Hepatocyte (in vitro differentiated cells): ENCODE data around the gene NPHP4.

ENCODE experiments used
- CTCF ChIP-seq: fragments of 200-600 bp; sonication (generic); IDR thresholded peaks from 2 replicates; pipeline ENCODE4 v1.5.1; 2016; ENCODE audit warnings: antibody characterized with exemption, mild to moderate bottlenecking; ENCODE audit not compliant: poor library complexity
- EZH2 ChIP-seq: fragments of 200-600 bp; sonication (generic); IDR thresholded peaks from 2 replicates; pipeline ENCODE4 v1.6.1; 2016; ENCODE audit warnings: antibody characterized with exemption, mild to moderate bottlenecking, borderline replicate concordance
- EZH2phosphoT487 ChIP-seq: fragments of 200-600 bp; sonication (generic); IDR thresholded peaks from one replicate; pipeline ENCODE4 v1.6.1; 2018; ENCODE audit warnings: antibody characterized with exemption, mild to moderate bottlenecking, low read depth, moderate library complexity; ENCODE audit not compliant: unreplicated experiment, severe bottlenecking

GRCh38 chr1:6004412-6005123, 12.3 kb upstream of the NPHP4 start:
- TF ChIP-seq CTCF (no peak), EZH2 (no peak), EZH2phosphoT487 (no peak)
